DND-41 (cell line): Measurements from ENCODE around the gene SENP3.

ENCODE experiments used
- ATAC-seq: fragments of 200-7000 bp; cut with Tn5 transposase; 3 replicates; pipeline ENCODE4 v1.9.1; 2021; ENCODE audit warnings: low read depth; ENCODE audit not compliant: insufficient read depth
- DNase-seq: peaks from one replicate; pipeline ENCODE4 v3.0.0-alpha.2; 2020
- H2AFZ ChIP-seq: 2 replicates; pipeline ENCODE4 v1.6.0; 2012; ENCODE audit warnings: low read depth, low read length
- H3K27ac ChIP-seq: 2 replicates; pipeline ENCODE4 v1.5.1; 2012; ENCODE audit warnings: low read length, inconsistent platforms
- H3K27me3 ChIP-seq: fragments of 200-600 bp; sonication (generic); 2 replicates; pipeline ENCODE4 v1.6.0; 2012; ENCODE audit warnings: low read length, mild to moderate bottlenecking, inconsistent platforms; ENCODE audit not compliant: insufficient read depth, poor library complexity
- H3K36me3 ChIP-seq: 2 replicates; pipeline ENCODE4 v1.5.1; 2012; ENCODE audit warnings: low read length, inconsistent platforms; ENCODE audit not compliant: insufficient read depth
- H3K4me1 ChIP-seq: 2 replicates; pipeline ENCODE4 v1.5.1; 2012; ENCODE audit warnings: mild to moderate bottlenecking, low read length; ENCODE audit not compliant: insufficient read depth
- H3K4me2 ChIP-seq: 2 replicates; pipeline ENCODE4 v1.6.0; 2012; ENCODE audit warnings: mild to moderate bottlenecking, moderate library complexity, low read length, inconsistent platforms; ENCODE audit not compliant: insufficient read depth
- H3K4me3 ChIP-seq, 2 experiments: fragments of 200-600 bp in 1 of 2; shearing (Covaris generic) in 1 of 2; 2 replicates each; pipeline ENCODE4 v1.5.1; 2012 to 2016; ENCODE audit warnings: inconsistent platforms in 2 of 2, low read length in 2 of 2, mild to moderate bottlenecking in 2 of 2, low read depth in 1 of 2, moderate library complexity in 1 of 2
- H3K79me2 ChIP-seq: 2 replicates; pipeline ENCODE4 v1.6.0; 2012; ENCODE audit warnings: low read length, inconsistent platforms; ENCODE audit not compliant: insufficient read depth
- H3K9ac ChIP-seq: 2 replicates; pipeline ENCODE4 v1.6.0; 2012; ENCODE audit warnings: low read depth, mild to moderate bottlenecking, inconsistent platforms, low read length, moderate library complexity
- H3K9me3 ChIP-seq: 2 replicates; pipeline ENCODE4 v1.5.1; 2012; ENCODE audit warnings: low read length, moderate library complexity, mild to moderate bottlenecking, inconsistent platforms; ENCODE audit not compliant: insufficient read depth, severe bottlenecking
- H4K20me1 ChIP-seq: 2 replicates; pipeline ENCODE4 v1.6.0; 2012; ENCODE audit warnings: low read length; ENCODE audit not compliant: insufficient read depth
- EZH2 ChIP-seq: IDR thresholded peaks from 3 replicates; pipeline ENCODE4 v1.6.1; 2012; ENCODE audit warnings: borderline replicate concordance, low read depth, mild to moderate bottlenecking, moderate library complexity, low read length, inconsistent platforms; ENCODE audit not compliant: severe bottlenecking
- TF ChIP-seq, protein P1 (sequence below): IDR thresholded peaks from 2 replicates; pipeline ENCODE4 v1.5.1; 2012; ENCODE audit warnings: borderline replicate concordance, low read length, moderate library complexity, mild to moderate bottlenecking; ENCODE audit not compliant: poor library complexity, severe bottlenecking; ENCODE audit errors: extremely low read depth

SENP3 gene

DNA sequence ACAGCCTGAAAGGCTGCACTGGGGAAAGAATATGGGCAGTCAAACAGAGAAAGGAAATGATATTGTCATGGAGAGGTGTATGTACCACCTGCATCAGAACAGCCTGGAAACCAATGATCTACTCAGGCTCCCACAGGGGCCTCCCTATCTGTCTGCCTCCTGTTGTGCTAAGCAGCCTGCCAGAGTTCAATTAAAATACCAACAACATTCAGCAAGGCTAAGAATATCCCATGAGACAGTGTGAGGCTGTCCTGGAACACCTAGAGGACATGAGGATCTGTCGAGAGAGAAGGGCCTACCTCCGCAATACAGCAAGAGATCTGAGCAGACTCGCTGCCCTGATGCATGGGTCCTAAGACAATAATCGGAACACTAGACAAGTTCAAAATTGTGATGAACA lies 44.6 kb downstream of the SENP3 start:
- Histone ChIP-seq H3K9ac (no peak overlapping the region), H3K36me3 (peaks cover 68% of the 10 kb centered on the region), H4K20me1 (peaks cover 21% of the 10 kb centered on the region; the same call in 1 of the 2 replicates), H3K79me2 (peaks cover 47% of the 10 kb centered on the region), H2AFZ (no peak overlapping the region), H3K4me2 (no peak overlapping the region), H3K27ac (no peak overlapping the region), H3K9me3 (no peaks in the 10 kb centered on the region), H3K4me1 (peaks cover 13% of the 10 kb centered on the region), H3K4me3 (no peak overlapping the region), H3K27me3 (no peaks in the 10 kb centered on the region)
- ATAC-seq (no peak), DNase-seq (no peak)
- TF ChIP-seq EZH2, result no peak
- TF ChIP-seq, protein P1, sequence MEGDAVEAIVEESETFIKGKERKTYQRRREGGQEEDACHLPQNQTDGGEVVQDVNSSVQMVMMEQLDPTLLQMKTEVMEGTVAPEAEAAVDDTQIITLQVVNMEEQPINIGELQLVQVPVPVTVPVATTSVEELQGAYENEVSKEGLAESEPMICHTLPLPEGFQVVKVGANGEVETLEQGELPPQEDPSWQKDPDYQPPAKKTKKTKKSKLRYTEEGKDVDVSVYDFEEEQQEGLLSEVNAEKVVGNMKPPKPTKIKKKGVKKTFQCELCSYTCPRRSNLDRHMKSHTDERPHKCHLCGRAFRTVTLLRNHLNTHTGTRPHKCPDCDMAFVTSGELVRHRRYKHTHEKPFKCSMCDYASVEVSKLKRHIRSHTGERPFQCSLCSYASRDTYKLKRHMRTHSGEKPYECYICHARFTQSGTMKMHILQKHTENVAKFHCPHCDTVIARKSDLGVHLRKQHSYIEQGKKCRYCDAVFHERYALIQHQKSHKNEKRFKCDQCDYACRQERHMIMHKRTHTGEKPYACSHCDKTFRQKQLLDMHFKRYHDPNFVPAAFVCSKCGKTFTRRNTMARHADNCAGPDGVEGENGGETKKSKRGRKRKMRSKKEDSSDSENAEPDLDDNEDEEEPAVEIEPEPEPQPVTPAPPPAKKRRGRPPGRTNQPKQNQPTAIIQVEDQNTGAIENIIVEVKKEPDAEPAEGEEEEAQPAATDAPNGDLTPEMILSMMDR, result no peak

DNA sequence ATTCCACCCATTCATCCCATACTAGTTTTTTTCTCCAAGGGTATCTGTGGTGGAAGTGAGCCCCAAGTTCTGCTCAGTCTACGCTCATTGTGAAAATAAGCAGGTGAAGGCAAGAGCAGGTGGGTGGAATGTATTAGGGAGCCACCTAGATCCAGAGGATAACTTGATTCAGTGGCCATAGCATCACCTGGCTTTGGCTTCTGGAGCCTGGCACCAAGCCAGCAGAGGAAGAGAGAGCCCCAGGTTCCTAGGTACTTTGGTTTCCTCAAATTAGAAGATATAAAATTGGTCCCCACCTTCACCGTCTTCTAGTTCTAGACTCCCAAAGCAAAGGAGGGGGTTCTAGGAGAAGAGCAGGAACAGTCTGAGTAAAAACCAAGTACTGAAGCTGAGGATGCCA lies 48.9 kb downstream of the SENP3 start:
- Histone ChIP-seq H3K4me1 (peaks cover 44% of the 10 kb centered on the region), H3K36me3 (peaks cover 41% of the 10 kb centered on the region), H3K4me2 (0 out of 2 replicates have a peak overlapping the region, but pooled peaks have one; percentile 78), H3K4me3 (no peak overlapping the region), H4K20me1 (peaks cover 44% of the 10 kb centered on the region; the same call in 1 of the 2 replicates), H3K9ac (no peak overlapping the region), H3K9me3 (no peaks in the 10 kb centered on the region), H3K27me3 (no peaks in the 10 kb centered on the region), H3K27ac (no peak overlapping the region), H3K79me2 (peaks cover 77% of the 10 kb centered on the region), H2AFZ (no peak overlapping the region)
- ATAC-seq (no peak), DNase-seq (no peak)
- TF ChIP-seq EZH2, result no peak
- TF ChIP-seq, protein P1, result no peak

DNA sequence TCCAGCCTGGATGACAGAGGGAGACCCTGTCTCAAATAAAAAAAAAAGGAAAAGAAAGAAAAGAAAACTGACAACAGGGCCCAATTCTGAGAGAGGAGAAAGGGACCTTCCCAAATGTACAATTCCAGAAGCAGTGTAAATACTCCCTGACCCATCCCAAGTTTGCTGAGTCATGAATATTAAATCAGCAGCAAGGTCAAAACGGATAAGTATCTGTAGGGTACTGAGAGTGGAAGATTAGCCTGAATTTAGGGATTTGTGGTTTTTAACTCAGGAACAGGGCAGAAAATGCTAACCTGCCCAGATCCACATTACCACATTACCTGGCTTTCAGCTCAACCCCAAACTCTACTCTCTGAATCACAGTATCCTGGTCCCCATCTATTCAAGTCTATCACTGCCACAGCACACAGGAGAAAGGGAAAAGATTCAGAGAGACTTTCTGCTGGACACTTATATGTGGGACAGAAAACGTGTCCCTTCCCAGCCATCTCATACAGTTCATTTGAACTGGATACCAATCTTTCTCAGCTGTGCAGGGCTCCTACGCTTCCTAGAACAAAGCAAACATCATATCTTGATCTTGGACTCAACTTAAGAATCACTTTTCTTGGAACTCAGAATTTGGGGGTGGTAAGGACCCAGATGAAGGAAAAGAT lies 50.0 kb downstream of the SENP3 start:
- peak overlapping the region; percentile 41 for H3K27ac ChIP-seq
- H3K27me3 ChIP-seq, result no peaks in the 10 kb centered on the region
- H3K4me3 ChIP-seq, result peak overlapping the region in 1 of 2 experiments; percentile 16; a peak in 1 of 4 replicates
- no peak for TF ChIP-seq EZH2
- TF ChIP-seq, protein P1, result no peak
- no peak for ATAC-seq
- H3K9me3 ChIP-seq, result no peaks in the 10 kb centered on the region
- peaks cover 47% of the 10 kb centered on the region for H3K4me1 ChIP-seq
- H3K79me2 ChIP-seq, result peaks cover 67% of the 10 kb centered on the region
- DNase-seq, result no peak
- peak overlapping the region; percentile 78 for H3K4me2 ChIP-seq
- peak overlapping the region; percentile 78 for H3K9ac ChIP-seq
- H3K36me3 ChIP-seq, result peaks cover 32% of the 10 kb centered on the region
- no peak overlapping the region for H2AFZ ChIP-seq
- H4K20me1 ChIP-seq, result peaks cover 38% of the 10 kb centered on the region; the same call in 1 of the 2 replicates
